ENCODE data around the gene INF2.

The INF2 gene

DNA sequence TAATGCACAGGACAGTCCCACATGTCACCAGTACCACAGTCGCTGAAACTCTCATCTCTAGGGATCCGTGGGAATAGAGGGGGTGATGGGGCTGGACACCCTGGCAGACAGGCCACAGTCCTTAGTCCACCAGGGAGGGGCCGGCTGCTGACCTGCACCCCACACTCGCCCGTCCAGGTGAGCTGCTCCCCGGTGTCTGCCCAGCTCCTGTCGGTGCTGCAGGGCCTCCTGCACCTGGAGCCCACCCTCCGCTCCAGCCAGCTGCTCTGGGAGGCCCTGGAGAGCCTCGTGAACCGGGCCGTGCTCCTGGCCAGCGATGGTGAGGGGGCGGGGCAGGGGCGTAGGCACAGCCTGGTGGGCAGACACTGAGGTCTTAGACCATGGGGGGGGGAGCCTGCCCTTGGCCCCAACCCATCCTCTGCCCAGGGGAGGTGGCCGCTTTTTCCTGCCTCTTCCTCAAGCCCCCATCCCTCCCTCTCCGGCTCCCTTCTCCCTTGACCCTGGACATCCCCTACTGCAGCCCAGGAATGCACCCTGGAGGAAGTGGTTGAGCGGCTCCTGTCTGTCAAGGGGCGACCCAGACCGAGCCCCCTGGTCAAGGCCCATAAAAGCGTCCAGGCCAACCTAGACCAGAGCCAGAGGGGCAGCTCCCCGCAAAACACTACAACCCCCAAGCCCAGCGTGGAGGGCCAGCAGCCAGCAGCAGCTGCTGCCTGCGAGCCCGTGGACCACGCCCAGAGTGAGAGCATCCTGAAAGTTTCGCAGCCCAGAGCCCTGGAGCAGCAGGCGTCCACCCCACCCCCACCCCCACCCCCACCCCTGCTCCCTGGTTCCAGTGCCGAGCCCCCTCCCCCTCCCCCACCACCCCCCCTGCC is 17.6 kb downstream of the INF2 start:
- DNase-seq: no peak

DNA sequence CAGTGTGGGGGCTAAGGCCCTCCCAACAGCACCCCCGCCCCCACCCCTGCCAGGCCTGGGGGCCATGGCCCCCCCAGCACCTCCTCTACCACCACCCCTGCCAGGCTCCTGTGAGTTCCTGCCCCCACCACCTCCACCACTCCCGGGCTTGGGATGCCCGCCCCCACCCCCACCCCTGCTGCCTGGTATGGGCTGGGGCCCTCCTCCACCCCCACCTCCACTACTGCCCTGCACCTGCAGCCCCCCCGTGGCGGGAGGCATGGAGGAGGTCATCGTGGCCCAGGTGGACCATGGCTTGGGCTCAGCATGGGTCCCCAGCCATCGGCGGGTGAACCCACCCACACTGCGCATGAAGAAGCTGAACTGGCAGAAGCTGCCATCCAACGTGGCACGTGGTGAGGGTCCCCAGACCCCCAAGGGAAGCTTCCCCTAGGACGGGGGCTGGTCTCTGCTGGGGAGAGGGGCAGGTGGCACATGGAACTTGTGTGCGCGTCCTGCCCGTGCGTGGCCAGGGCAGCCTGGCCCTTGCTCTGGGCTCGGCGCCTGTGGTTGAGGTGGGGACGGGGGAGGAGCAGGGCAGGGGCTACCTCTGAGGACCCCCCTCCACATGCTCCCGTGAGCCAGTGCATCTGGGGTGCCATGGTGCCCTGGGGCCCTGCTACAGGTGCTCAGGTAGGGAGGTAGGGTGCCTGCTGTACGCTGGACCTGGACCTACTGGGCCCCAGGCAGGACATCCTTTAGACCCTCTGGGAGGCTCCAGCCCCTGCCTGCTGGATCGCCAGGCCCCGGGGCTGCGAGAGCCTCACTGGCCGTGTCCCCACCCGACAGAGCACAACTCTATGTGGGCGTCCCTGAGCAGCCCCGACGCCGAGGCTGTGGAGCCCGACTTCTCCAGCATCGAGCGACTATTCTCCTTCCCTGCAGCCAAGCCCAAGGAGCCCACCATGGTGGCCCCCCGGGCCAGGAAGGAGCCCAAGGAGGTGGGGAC is 18.5 kb downstream of the INF2 start:
- no peak for DNase-seq

DNA sequence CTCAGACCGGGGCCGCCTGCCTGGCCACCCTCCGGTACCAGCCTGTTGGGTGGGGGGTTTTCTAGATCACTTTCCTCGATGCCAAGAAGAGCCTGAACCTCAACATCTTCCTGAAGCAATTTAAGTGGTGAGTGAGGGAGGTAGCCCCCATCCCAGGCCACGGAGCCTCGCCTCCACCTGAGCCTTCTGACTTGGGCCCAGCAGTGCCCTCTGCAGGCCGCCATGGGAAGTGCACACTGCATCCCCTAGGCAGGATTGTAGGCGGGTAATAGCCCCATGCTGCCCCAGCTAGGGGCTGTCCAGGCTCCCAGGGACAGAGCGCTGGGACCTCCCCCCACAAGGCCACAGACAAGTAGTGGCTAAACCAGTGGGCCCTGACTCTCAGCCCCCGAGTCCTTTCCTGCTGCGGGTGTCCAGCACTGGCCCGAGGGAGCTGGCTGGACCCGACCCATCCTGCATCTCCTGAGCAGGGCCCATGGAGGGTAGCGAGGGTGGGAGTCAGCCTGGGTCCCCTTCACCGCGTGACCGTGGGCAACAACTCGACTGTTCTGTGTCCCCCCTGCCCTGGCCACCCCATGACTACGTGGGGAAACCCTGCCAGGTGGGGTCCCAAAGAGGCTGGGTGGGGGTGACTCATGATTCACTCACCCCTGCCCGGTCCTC is 19.3 kb downstream of the INF2 start:
- DNase-seq: peak; percentile 63 to 75

DNA sequence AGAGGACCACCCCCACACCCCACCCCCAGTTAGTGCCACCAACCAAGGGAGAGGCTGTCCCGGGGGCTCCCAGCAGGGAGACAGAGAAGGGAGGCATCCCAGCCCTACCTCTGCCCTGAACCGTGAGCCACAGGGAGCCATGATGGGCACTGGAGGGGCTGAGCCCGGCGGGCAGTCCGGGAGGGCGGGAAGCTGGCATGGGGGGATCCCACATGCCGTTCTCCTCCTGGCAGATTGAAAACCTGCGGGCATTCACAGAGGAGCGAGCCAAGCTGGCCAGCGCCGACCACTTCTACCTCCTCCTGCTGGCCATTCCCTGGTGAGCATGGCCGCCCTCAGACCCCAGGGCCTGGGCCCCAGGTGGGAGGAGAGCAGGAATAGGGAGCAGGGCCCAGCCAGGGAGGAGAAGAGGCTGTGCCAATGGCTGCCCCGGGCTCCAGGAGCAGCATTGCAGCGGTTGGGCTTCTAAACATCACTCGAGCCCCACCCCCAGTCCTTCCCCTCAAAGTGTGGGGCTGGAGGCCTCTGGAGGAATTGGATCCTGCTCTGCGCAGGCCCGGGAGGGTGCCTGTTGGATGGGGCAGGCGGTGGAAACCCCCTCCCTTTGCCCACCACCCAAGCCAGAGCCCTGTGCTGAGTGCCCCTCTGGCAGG is 20.1 kb downstream of the INF2 start:
- DNase-seq: no peak

DNA sequence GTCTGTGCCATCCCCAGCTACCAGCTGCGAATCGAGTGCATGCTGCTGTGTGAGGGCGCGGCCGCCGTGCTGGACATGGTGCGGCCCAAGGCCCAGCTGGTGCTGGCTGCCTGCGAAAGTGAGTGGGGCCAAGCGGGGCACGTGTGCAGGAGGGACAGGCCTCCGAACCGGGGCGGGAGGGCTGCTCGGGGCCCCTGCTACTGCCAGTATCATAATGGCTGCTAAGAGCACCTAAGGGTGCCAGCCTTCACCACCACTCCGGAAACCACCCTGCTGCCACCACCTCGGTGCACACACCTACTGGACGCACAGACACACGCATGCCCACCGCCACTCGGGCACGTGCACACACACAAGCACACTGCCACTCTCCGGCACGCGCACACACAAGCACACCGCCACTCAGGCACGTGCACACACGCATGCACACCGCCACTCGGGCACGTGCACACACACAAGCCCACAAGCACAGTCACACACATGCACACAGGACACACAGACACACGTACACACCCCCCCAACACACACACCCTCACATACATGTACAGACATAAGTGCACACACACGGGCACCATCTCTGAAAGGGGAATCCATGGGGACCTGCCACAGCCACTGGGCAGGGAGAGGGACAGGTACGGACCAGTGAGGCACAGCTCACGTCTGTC is 20.8 kb downstream of the INF2 start:
- DNase-seq: no peak

DNA sequence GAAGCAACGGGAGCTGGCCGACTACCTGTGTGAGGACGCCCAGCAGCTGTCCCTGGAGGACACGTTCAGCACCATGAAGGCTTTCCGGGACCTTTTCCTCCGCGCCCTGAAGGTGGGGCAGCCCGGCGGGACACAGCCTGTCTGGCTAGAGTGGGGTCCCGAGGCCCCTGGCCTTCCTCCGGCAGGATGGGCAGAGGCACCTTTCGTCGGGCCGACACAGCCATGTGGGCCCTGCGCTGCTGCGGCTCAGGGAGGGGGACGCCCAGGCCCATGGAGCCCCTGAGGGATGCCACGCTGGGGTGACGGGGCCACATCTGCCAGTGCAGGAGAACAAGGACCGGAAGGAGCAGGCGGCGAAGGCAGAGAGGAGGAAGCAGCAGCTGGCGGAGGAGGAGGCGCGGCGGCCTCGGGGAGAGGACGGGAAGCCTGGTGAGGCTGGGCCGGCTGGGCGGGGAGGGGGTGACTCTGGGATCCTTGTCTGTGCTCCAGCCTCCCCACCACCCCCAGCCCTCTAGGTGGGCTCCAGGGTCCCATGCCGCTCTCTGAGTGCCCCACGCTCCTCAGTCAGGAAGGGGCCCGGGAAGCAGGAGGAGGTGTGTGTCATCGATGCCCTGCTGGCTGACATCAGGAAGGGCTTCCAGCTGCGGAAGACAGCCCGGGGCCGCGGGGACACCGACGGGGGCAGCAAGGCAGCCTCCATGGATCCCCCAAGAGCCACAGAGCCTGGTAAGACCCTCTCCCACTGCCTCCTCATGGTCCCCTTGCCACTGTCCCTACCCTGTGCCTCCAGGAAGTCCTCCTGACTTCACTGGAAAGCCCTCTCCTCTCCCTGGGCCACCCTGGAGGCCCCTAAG is 23.7 kb downstream of the INF2 start:
- no peak for DNase-seq

DNA sequence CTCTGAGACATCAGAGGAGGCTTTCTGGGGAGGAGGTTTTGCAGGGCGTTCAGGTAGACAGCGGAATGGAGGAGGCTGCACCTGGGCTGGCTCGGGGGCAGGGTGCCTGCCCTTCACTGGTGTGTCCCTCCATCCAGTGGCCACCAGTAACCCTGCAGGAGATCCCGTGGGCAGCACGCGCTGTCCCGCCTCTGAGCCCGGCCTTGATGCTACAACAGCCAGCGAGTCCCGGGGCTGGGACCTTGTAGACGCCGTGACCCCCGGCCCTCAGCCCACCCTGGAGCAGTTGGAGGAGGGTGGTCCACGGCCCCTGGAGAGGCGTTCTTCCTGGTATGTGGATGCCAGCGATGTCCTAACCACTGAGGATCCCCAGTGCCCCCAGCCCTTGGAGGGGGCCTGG is 24.6 kb downstream of the INF2 start:
- no peak for DNase-seq

DNA sequence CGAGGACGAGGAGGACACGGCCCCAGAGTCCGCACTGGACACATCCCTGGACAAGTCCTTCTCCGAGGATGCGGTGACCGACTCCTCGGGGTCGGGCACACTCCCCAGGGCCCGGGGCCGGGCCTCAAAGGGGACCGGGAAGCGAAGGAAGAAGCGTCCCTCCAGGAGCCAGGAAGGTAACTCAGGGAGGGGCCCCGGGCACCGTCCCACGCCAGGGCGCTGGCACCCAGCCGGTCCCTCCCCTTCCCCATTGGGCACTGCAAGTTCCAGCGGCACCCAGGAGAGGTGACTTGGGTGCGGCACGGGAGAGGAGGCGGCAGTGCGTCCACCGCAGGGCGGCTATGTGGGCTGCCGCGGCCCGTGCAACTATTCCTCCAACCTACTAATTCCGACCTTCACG is 25.3 kb downstream of the INF2 start:
- no peak for DNase-seq

DNA sequence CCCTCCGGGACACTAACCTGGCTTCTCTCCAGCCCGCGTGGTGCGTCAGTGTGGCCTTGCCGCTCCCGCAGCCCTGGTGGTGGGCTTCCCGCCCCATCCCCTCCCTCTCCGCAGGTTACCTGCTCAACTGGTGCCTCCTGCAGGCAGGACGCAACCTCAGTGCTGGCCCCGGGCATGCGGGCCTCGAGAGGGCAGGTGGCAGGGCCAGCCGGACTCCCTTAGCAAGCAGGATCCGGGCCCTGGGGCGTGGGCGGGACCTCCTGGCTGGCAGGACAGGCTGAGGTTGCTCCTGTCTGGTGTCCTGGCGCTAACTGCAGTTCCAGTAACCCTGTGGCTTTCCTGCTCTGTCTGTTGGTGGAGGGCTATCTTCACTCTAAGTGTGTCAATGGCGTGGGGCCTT is 26.0 kb downstream of the INF2 start:
- no peak for DNase-seq

DNA sequence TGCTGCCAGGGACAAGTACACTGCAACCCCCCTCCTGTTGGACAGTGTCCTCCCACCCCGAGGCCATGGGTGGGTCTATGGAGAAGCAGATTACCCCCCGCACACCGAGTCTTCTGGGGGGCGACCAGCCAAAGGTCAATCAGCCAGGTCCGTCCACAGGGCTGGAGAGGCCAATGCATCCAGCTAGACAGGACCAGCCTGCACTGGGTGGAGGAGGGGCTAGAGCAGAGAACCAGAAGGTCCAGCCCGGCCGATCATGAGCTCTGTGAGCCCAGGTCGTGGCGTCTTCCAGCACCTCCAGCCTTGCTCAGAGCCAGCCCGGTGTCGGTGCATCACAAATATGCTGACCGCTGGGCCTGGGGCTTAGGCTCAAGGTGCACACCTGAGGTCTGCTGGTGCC is 26.5 kb downstream of the INF2 start:
- DNase-seq: no peak

DNA sequence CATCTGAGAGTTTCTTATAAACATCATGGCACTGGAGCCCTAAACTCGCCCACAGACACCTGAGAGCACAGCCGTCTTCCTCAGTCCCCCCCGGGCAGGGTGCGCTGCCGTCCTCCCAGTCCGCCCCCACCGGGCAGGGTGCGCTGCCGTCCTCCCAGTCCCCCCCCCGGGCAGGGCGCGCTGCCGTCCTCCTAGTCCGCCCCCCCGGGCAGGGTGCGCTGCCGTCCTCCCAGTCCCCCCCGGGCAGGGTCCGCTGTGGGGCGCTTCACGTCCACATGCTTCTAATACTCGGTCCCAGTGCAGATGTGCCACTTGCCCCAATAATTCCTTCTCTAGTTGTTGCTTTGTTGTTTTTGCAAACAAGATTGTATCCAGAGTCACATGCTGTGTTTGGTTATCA is 27.7 kb downstream of the INF2 start:
- DNase-seq: no peak

DNA sequence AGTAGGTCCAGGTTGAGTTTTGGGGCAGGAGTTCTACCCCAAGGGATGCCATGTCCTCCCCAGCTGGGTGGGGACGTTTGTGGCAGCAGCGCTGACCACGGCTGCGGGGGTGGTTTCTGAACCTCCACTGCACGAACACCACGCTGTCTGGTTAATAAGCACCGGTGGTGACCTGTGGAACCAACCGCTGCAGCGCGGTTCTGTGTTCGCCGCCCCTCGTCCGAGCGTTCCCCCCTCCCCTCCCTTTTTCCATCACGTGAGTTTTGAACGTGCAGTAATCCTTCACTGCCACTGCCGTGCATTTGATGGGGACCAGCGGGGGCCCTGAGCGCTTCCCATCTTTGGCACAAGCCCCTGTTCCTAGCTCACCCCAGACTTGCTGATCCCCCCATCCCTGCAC is 28.2 kb downstream of the INF2 start:
- DNase-seq: no peak

DNA sequence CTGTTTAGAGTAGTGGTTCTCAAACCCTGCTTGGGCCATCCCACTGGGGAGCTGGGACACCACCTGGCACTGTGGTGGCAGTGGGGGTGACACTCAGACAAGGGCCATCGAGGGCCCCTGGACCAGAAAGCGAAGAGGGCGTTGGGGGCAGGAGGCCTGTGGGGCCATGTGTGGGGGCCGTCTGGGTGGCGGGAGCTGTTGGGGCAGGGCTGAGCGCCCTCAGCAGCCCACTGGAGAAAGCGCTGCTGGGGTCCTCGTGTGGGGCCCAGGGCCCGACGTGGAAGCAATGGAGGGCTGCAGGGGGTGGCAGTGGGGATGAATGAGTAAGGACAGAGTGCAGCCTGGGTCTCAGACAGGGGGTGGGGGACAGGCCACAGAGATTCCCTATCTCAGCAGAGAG is 28.7 kb downstream of the INF2 start:
- DNase-seq: no peak

DNA sequence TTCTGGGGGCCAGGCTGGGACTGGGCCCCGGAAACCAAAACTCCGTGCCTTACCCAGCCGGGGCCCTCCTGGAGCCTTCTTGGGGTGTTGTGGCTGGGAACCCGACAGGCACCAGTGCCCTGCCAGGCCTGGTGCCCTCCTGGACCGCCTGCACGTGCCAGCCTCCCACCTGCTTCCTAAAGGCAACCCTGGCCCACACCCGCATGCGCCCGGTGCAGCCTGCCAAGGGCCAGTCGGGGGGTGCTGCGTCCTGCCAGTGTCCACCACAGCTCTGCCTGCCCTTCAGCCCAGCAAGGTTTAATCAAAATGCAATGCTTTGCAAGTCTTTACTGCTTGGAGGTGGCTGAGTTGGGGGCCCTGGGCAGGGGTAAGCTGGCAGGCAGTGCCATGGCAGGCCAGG is 29.5 kb downstream of the INF2 start:
- no peak for DNase-seq

DNA sequence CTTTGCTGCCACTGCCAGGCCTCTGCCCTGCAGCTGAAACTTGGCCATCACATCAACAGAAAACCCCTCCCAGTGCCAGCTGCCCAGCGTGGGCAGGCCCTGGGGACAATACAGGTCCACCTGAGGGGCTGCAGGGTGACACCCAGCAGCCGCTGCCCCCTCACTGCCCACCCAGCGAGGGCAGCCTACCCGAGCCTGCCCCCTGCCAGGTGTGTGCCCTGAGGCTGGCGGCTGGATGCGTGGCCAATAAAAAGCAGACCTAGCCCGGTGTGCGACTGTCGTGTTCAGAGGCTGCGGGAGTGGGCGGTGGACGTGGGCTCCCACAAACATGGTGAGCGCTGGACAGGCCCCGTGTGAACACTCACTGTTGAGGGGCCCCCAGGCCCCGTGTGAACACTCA is 29.9 kb downstream of the INF2 start:
- DNase-seq: no peak

DNA sequence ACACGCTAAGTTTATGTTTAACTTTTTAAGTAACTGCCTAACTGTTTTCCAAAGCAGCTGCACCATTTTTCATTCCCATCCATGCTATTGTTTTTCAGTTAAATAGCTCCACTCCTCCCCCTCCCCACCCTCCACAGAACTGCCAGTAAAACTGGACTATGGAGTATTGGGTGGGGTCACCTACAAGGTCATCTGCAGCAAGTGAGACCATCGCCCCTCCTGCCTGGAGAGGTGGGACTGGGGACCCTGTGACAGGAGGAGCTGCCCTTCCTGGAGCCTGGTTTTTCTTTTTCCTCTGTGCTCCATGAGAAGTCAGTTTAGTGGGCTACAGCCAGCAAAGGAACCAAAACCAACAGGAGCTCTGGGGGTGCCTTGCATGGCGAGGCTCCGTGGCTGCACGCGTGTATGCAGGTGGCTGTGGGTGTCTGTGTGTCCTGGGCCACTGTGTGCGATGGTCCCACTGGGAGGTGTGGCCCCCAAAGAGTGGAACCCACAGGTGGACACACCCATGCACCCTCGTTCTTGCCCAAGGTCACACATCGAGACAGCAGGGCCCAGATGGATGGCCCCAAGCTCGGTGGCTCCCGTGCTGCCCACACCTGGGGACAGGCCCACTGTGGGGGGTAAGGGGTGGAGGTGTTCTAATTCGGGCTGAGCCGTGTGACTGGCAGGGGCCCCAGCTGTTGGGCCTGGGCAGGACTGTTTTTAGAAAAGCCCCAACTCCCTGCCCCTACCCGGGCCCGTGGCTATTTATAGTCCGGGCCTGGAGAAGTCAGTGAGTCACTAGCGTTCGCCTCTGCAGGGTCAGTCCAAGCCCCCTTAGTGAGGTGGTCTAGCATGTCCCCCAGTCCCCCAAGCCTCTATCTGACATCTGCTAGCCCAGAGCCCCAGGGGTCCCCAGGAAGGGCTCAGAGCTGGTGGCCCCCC is 32.4 kb downstream of the INF2 start:
- DNase-seq: no peak

DNA sequence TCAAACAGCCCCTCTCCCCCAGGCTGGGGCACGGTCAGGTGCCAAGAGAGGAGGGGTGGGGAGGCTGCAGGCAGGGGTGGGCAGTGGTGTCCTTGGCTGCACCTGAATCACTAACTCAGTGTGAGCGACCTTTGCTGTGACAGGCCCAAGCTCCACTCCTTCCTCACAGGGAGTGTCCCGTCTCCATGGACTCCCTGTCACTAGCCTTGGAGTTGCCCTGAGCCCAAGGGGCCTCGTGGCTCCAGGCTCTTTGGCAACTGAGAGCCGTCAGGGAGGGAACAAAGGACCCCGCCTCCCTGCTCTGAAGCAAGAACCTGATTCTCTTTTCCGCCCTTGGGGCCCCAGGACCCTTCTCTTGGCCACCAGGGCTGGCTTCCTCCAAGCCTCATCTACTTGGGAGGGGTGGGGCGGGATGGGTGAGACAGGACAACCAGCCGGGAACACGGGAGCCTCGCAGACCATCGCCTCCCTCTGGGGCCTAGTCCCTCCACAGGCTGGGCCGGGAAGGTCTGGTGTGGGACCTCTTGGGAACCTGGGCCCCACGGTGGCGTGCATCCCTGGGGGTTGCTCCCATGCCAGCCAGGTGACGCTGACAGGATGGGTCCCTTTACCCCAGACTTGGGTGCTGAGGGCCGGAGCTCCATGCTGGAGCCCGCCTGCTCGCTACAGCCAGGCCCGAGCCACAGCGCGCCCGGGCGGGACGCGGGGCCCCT is 33.7 kb downstream of the INF2 start:
- no peak for DNase-seq

DNA sequence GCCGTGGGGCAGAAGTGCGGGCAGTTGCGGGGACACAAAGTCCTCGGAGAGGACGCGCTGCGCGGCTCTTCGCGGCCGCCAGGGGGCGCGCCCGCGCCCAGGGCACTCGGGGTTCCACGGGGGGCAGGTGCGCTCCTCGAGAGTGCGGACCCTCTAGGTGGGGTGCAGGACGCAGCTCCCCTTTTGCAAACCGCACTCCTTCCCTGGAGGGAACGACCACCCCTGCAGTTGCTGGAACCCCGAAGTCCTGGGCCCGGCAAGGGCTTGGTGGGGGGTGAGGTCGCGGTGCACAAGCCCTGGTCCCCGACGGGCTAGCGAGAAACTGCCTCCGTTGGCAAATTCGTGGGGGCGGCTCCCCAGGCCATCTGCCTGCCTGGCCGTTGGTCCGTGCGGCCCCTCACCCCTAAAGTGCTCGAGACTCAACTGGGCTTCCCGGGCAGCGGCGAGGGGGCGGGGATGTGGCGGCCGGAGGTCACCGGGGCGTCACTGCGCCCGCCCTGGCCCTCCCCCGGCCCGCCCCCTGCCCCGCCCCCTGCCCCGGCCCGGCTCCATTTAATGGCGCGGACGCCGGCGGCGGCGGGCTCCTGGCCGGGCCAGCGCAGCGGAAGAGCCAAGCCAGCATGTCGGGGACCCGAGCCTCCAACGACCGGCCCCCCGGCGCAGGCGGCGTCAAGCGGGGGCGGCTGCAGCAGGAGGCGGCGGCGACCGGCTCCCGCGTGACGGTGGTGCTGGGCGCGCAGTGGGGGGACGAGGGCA is 34.4 kb downstream of the INF2 start, which contains the start of gene ADSS1:
ADSS1 (plus strand) TSS at position 579 of the 756 bp plus-strand sequence; CDS start at position 621, 42 bp downstream.
- peak; percentile 48 to 53 for DNase-seq

Measured in activated CD4-positive, alpha-beta T cell treated with anti-CD3 and anti-CD28 coated beads for 4 hours (primary cell).